NT2/D1 (cell line): Measurements from ENCODE around the gene SYNRG.

Source experiments
- SUZ12 ChIP-seq: IDR thresholded peaks from 2 replicates; pipeline ENCODE4 v1.6.1; 2011; ENCODE audit not compliant: insufficient read length, insufficient read depth; ENCODE audit errors: extremely low read depth
- YY1 ChIP-seq: IDR thresholded peaks from 2 replicates; pipeline ENCODE4 v1.6.1; 2011; ENCODE audit not compliant: insufficient read length, insufficient read depth
- ZNF274 ChIP-seq: IDR thresholded peaks from 2 replicates; pipeline ENCODE4 v1.6.1; 2011; ENCODE audit warnings: mild to moderate bottlenecking, low read depth, low read length

DNA sequence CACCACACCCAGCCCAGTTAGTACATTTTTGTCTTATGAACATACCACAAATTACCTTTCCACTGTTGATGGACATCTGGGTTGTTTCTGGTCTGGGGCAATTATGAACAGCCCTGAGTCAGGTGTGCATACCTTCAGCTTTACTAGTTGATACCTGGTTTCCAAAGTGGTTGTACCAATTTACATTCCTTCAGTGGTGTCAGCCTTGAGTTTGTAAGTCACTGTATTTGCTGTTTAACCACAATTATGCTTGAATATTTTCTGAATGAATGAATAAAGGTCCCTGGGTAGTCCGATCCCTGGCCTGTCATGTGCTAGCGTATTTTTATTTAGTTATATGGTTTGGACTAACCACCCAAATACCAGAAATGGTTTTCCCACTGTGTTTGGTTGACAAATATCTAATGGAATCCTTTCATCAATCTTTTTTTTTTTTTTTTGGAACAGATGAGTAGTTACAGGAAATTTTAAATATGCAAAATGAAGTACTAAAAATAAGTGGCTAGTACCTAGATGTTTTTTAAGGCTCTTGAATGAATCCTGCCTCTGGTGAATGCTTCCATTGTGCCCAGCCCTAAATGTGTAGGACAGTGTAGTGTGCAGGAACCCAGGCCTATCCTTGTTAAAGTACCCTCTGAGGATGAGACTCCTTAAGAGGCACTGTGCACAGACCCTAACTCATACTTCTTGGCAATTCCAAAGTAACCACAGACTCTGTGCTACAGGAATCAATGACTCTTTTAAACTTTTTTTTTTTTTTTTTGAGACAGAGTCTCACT, 115.8 kb downstream of the SYNRG start:
- TF ChIP-seq YY1 (no peak), SUZ12 (no peak), ZNF274 (no peak)
